Spleen (tissue), 11 donors: ENCODE data around the gene NFIX. TPM values are rescaled to one million over a fixed set of nuclear protein-coding genes. Genes with fewer than 3 reads are reported as not detected.
A peak's percentile ranks its signal among the peaks of the same experiment; 100 is the strongest.

ENCODE experiments used
- DNase-seq: peaks from one replicate; pipeline ENCODE4 v3.0.0-alpha.2; 2020
- H3K27ac ChIP-seq, 8 donors: fragments of 200-600 bp; sonication (generic) in 7 of 8; 1 replicate in 4 of 8; 2 replicates in 4 of 8; pipeline versions ENCODE4 v1.5.0 to v1.8.0; 2016 to 2021; ENCODE audit warnings: inconsistent platforms in 4 of 8, mild to moderate bottlenecking in 4 of 8, moderate library complexity in 1 of 8
- H3K27me3 ChIP-seq, 7 donors: fragments of 200-600 bp; sonication (generic) in 6 of 7; replicated peaks in 1 of 7; 1 replicate in 4 of 7; 2 replicates in 3 of 7; pipeline versions ENCODE4 v1.5.0 to v1.8.0; 2016 to 2021; ENCODE audit warnings: inconsistent platforms in 3 of 7, mild to moderate bottlenecking in 1 of 7
- H3K36me3 ChIP-seq, 6 donors: fragments of 200-600 bp; sonication (generic) in 5 of 6; 1 replicate in 4 of 6; 2 replicates in 2 of 6; pipeline versions ENCODE4 v1.5.0 to v1.8.0; 2016 to 2021; ENCODE audit warnings: inconsistent platforms in 2 of 6
- H3K4me1 ChIP-seq, 6 donors: fragments of 200-600 bp; sonication (generic) in 5 of 6; 1 replicate in 3 of 6; 2 replicates in 3 of 6; pipeline versions ENCODE4 v1.5.0 to v1.8.0; 2016 to 2021; ENCODE audit warnings: inconsistent platforms in 3 of 6
- H3K4me3 ChIP-seq, 8 donors: fragments of 200-600 bp; sonication (generic) in 7 of 8; 1 replicate in 4 of 8; 2 replicates in 4 of 8; pipeline versions ENCODE4 v1.5.0 to v1.8.0; 2016 to 2021; ENCODE audit warnings: inconsistent platforms in 4 of 8, mild to moderate bottlenecking in 4 of 8, moderate library complexity in 2 of 8
- H3K9me3 ChIP-seq, 8 donors: fragments of 200-600 bp; sonication (generic) in 7 of 8; 1 replicate in 4 of 8; 2 replicates in 4 of 8; pipeline versions ENCODE4 v1.5.0 to v1.8.0; 2016 to 2021; ENCODE audit warnings: inconsistent platforms in 4 of 8
- CTCF ChIP-seq, 11 experiments: fragments of 200-600 bp in 7 of 11; fragments of 450-650 bp in 4 of 11; sonication (generic) in 4 of 11; IDR thresholded peaks in 8 of 11; conservative IDR thresholded peaks in 3 of 11; 1 replicate in 7 of 11; 2 replicates in 4 of 11; pipeline versions ENCODE4 v1.4.0 to v1.8.0; 2016 to 2021; ENCODE audit warnings: antibody characterized with exemption in 11 of 11, inconsistent platforms in 4 of 11, mild to moderate bottlenecking in 1 of 11
- POLR2A ChIP-seq, 3 donors: fragments of 450-650 bp; IDR thresholded peaks; one replicate each; pipeline ENCODE4 v1.5.1; 2017; ENCODE audit warnings: antibody characterized with exemption in 3 of 3, mild to moderate bottlenecking in 1 of 3
- POLR2AphosphoS5 ChIP-seq, 3 donors: sonication (generic); formaldehyde crosslinking; IDR thresholded peaks; one replicate each; pipeline ENCODE4 v1.5.1; 2017; ENCODE audit warnings: antibody characterized with exemption in 3 of 3
- WGBS, 5 donors: extraction: QIAGEN DNeasy Blood & Tissue Kit in 3 of 5; methylation state at CpG; one replicate each; pipeline versions ENCODE4 v1.1.5 to v1.1.7; 2013 to 2018; 5-methylcytosine and 5-hydroxymethylcytosine counted together
- intact Hi-C: fragments of 100-400 bp; cut with DNase I; formaldehyde crosslinking; loops from one replicate; pipeline ENCODE4 v1.15.0; 2023; ENCODE audit warnings: low total_unique reads
- polyA plus RNA-seq, 3 donors: library from polyadenylated mRNA; stranded (reverse); fragments of 200-250 nt; gene quantifications; one replicate each; pipeline ENCODE4 v1.2.1, GENCODE V29; 2013
- total RNA-seq, 7 donors: library from RNA; depleted of rRNA in 3 of 7; stranded (reverse); fragments of >200 nt in 3 of 7; fragmentation: NEBNext Ultra II Directional in 4 of 7; extraction: Animal tissue kit (Norgen Biotek cat#: 25700) in 4 of 7; gene quantifications; one replicate each; pipeline versions ENCODE4 v1.1.0 to v1.2.1, GENCODE V29; 2016 to 2021
- donor health status: healthy with polysubstance abuse.
- donor health status: DM: no; HTN: no; CAD: no; lungs with moderate emphysema.
- donor health status: DM: no; HTN: no; CAD: no.
- donor health status: Bipolar disorder and iron deficiency.
- donor health status: healthy.
- donor health status: DM: no; HTN: no; CAD: no.
- donor health status: DM: yes; HTN: yes; CAD: no.

Gene NFIX
- total and polyA plus RNA-seq, 10 donors, result 1.1 to 41.4 (median 17.5) TPM

- Histone ChIP-seq H3K36me3 (no peaks in the 10 kb centered on the region), H3K27me3 (peaks cover 0 to 19% (median 3%) of the 10 kb centered on the region in 7 donors), H3K27ac (no peak overlapping the region), H3K4me1 (peaks cover 0 to 13% (median 10%) of the 10 kb centered on the region in 6 donors), H3K4me3 (no peak overlapping the region), H3K9me3 (no peaks in the 10 kb centered on the region)
- no peak for DNase-seq
- intact Hi-C loops, result no loop called here
- no peak for TF ChIP-seq POLR2AphosphoS5 (IDR thresholded peaks at IDR 0.05)
- TF ChIP-seq CTCF (IDR thresholded peaks at IDR 0.05 in 8 of 11, conservative IDR thresholded peaks at IDR 0.05 in 3 of 11), result no peak
- TF ChIP-seq POLR2A (IDR thresholded peaks at IDR 0.05), result no peak
- 93 to 96% (median 94%) methylated on average over 5 of the region's 5 CpGs for WGBS, 5 donors
Measured at GRCh38 chr19:12991296-12991695, 4.0 kb upstream of the NFIX start.

- peaks cover 0 to 28% (median 5%) of the 10 kb centered on the region in 7 donors for H3K27me3 ChIP-seq
- DNase-seq, result no peak
- intact Hi-C loops, result no loop called here
- H3K4me3 ChIP-seq, result no peak overlapping the region
- H3K27ac ChIP-seq, result no peak overlapping the region
- H3K4me1 ChIP-seq, result peaks cover 0 to 27% (median 20%) of the 10 kb centered on the region in 6 donors
- TF ChIP-seq POLR2AphosphoS5 (IDR thresholded peaks at IDR 0.05) (no peak), POLR2A (IDR thresholded peaks at IDR 0.05) (no peak), CTCF (IDR thresholded peaks at IDR 0.05 in 8 of 11, conservative IDR thresholded peaks at IDR 0.05 in 3 of 11) (no peak)
- H3K36me3 ChIP-seq, result no peaks in the 10 kb centered on the region
- H3K9me3 ChIP-seq, result no peaks in the 10 kb centered on the region
- WGBS, 5 donors, result 91 to 95% (median 92%) methylated on average over 11 of the region's 11 CpGs
Measured at GRCh38 chr19:12992729-12993128, 2.5 kb upstream of the NFIX start.

- Histone ChIP-seq H3K9me3 (no peaks in the 10 kb centered on the region), H3K4me1 (peaks cover 0 to 30% (median 20%) of the 10 kb centered on the region in 6 donors), H3K27ac (no peak overlapping the region), H3K27me3 (peaks cover 0 to 25% (median 5%) of the 10 kb centered on the region in 7 donors), H3K4me3 (no peak overlapping the region), H3K36me3 (peaks cover 0 to 2% (median 0%) of the 10 kb centered on the region in 6 donors)
- intact Hi-C loops, result no loop called here
- no peak for DNase-seq
- no peak for TF ChIP-seq CTCF (IDR thresholded peaks at IDR 0.05 in 8 of 11, conservative IDR thresholded peaks at IDR 0.05 in 3 of 11)
- no peak for TF ChIP-seq POLR2A (IDR thresholded peaks at IDR 0.05)
- no peak for TF ChIP-seq POLR2AphosphoS5 (IDR thresholded peaks at IDR 0.05)
- WGBS, 5 donors, result 68 to 98% (median 92%) methylated on average over 3 to 7 of the region's 7 CpGs
Measured at GRCh38 chr19:12993562-12993961, 1.7 kb upstream of the NFIX start.

GRCh38 chr19:12995596-12996405, 526 bp downstream of the NFIX start:
- intact Hi-C loops, result no loop called here

More at GRCh38 chr19:12995596-12996405, 526 bp downstream of the NFIX start:
- peaks cover 0 to 25% (median 5%) of the 10 kb centered on the region in 7 donors for H3K27me3 ChIP-seq
- H3K4me1 ChIP-seq, result peaks cover 0 to 30% (median 20%) of the 10 kb centered on the region in 6 donors
- peak overlapping the region; percentile 43 to 85 (median 57) for H3K4me3 ChIP-seq
- peak; percentile 74 for DNase-seq
- H3K36me3 ChIP-seq, result peaks cover 0 to 12% (median 0%) of the 10 kb centered on the region in 6 donors
- TF ChIP-seq CTCF (IDR thresholded peaks at IDR 0.05 in 8 of 11, conservative IDR thresholded peaks at IDR 0.05 in 3 of 11) (no peak), POLR2AphosphoS5 (IDR thresholded peaks at IDR 0.05) (peak in 1 of 3 donors; percentile 25)
- peak overlapping the region in 6 of 8 donors; percentile 57 to 70 (median 66) for H3K27ac ChIP-seq
- H3K9me3 ChIP-seq, result no peaks in the 10 kb centered on the region
- 1 to 9% (median 1%) methylated on average over 20 to 129 of the region's 129 CpGs for WGBS, 5 donors
